ENCODE results near the gene BANP. TPM values are rescaled to one million over a fixed set of nuclear protein-coding genes. Genes with fewer than 3 reads are reported as not detected.
"Not testable (repeated sequence)": the region's sequence is repeated elsewhere in the genome, so short reads cannot be mapped to it uniquely, and the experiment has no call there.

The BANP gene
- total RNA-seq, 1 experiment from 2014 or later = 37.2 TPM

DNA sequence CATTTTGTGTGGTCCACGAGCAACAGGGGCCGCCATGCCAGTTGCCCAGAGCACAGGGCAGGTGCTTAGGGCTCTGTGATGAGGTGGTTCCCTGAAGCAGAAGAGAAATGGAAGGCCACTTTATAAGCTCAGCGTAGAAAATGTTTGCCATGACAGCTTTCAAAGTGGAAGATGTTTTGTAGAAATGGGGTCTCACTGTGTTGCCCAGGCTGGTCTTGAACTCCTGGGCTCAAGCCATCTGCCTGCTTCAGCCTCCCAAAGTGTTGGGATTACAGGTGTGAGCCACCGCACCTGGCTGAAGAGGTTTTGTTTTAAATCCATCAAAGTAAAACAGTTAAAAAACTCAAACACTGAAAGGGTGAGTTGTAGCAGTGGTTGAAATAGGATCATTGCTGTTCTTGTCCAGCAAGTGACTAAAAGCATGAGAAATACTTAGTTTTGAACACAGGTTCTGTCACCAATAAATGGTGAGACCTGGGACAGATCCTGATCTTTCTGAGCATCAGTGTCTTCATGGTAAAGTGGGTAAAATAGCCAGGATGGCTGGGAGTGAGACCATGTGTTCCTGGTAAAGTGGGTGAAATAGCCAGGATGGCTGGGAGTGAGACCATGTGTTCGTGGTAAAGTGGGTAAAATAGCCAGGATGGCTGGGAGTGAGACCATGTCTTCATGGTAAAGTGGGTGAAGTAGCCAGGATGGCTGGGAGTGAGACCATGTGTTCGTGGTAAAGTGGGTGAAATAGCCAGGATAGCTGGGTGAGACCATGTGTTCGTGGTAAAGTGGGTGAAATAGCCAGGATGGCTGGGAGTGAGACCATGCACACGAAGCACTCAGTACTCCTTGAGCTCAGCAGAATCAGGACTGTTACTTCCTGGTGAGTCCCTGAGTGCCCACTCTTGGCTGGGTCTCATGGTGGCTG lies 46.0 kb downstream of the BANP start:
- no peaks in the 10 kb centered on the region for H3K27me3 ChIP-seq (ENCODE audit: insufficient read depth, low read length)
- intact Hi-C loops (cut with micrococcal nuclease) = no loop called here
- no peak overlapping the region for H3K4me2 ChIP-seq (ENCODE audit: low read length)
- no peak for TF ChIP-seq RAD21 (IDR thresholded peaks at IDR 0.05; ENCODE audit: low read depth)
- no peak for TF ChIP-seq YY1 (IDR thresholded peaks at IDR 0.05; ENCODE audit: extremely low read depth, insufficient replicate concordance, low read depth, low read length)
- no peak for TF ChIP-seq CTCF (IDR thresholded peaks at IDR 0.05 in 2 of 3, conservative IDR thresholded peaks at IDR 0.05 in 1 of 3; ENCODE audit: borderline replicate concordance in 1 of 3, insufficient read depth in 1 of 3, low read depth in 2 of 3, low read length in 2 of 3)
- TF ChIP-seq ELF1 (IDR thresholded peaks at IDR 0.05; ENCODE audit: borderline replicate concordance, low read depth) = no peak
- no peak for TF ChIP-seq MAX (IDR thresholded peaks at IDR 0.05)
- no peak for TF ChIP-seq FOSL1 (IDR thresholded peaks at IDR 0.05; ENCODE audit: low read depth)
- TF ChIP-seq ZNF274 (IDR thresholded peaks at IDR 0.05; ENCODE audit: low read depth, low read length) = no peak
- TF ChIP-seq EZH2 (IDR thresholded peaks at IDR 0.05) = no peak
- no peak for TF ChIP-seq TCF7L2 (IDR thresholded peaks at IDR 0.05; ENCODE audit: borderline replicate concordance, extremely low read depth, insufficient read depth, insufficient read length)
- TF ChIP-seq EGR1 (IDR thresholded peaks at IDR 0.05; ENCODE audit: low read depth) = no peak
- no peak overlapping the region for H3K27ac ChIP-seq (ENCODE audit: low read depth, low read length)
- H3K9me3 ChIP-seq (ENCODE audit: control insufficient read depth in 1 of 2, insufficient read depth in 1 of 2, low read depth in 1 of 2, low read length in 2 of 2) = no peaks in the 10 kb centered on the region
- H2AFZ ChIP-seq (ENCODE audit: low read depth, low read length, poor library complexity, severe bottlenecking) = no peak overlapping the region
- H3K4me3 ChIP-seq (replicated peaks in 1 of 2; ENCODE audit: low read depth in 1 of 2, low read length in 2 of 2) = no peak overlapping the region
- no peaks in the 10 kb centered on the region for H3K9me2 ChIP-seq (ENCODE audit: insufficient read depth)
- H3K36me3 ChIP-seq (ENCODE audit: control insufficient read depth in 1 of 2, insufficient read depth in 2 of 2, low read length in 2 of 2) = no peaks in the 10 kb centered on the region
- H4K20me1 ChIP-seq (ENCODE audit: insufficient read depth) = no peaks in the 10 kb centered on the region
- ATAC-seq (no peak), DNase-seq (ENCODE audit: low read depth, low spot score) (no peak)
- ChIA-PET CTCF (no interaction called here), POLR2A (no interaction called here), RAD21 (ENCODE audit: low non-redundant PET in 1 of 2, low total read pairs in 2 of 2, uncharacterized antibody in 2 of 2, unreplicated experiment in 2 of 2) (no interaction called here)
- no peak overlapping the region for H3K9ac ChIP-seq (ENCODE audit: low read length)
- peaks cover 4% of the 10 kb centered on the region; the same call in 1 of the 2 replicates for H3K79me2 ChIP-seq (ENCODE audit: insufficient read depth, low read length)
- BruUV-seq (replicated peaks) = no TSS peak
- H3K4me1 ChIP-seq (ENCODE audit: control insufficient read depth in 1 of 2, insufficient read depth in 2 of 2, low read length in 2 of 2) = no peaks in the 10 kb centered on the region

GRCh38 chr16:87998184-87998793 lies 47.1 kb downstream of the BANP start:
- CTCF ChIA-PET; POLR2A ChIA-PET; H3K27me3 ChIP-seq (ENCODE audit: insufficient read depth, low read length); H3K4me1 ChIP-seq (ENCODE audit: control insufficient read depth in 1 of 2, insufficient read depth in 2 of 2, low read length in 2 of 2); intact Hi-C loops (cut with micrococcal nuclease); H3K9me2 ChIP-seq (ENCODE audit: insufficient read depth); RAD21 ChIA-PET (ENCODE audit: low non-redundant PET in 1 of 2, low total read pairs in 2 of 2, uncharacterized antibody in 2 of 2, unreplicated experiment in 2 of 2); H4K20me1 ChIP-seq (ENCODE audit: insufficient read depth); H3K4me2 ChIP-seq (ENCODE audit: low read length); H3K9ac ChIP-seq (ENCODE audit: low read length); ATAC-seq; H3K9me3 ChIP-seq (ENCODE audit: control insufficient read depth in 1 of 2, insufficient read depth in 1 of 2, low read depth in 1 of 2, low read length in 2 of 2); H3K27ac ChIP-seq (ENCODE audit: low read depth, low read length); H3K36me3 ChIP-seq (ENCODE audit: control insufficient read depth in 1 of 2, insufficient read depth in 2 of 2, low read length in 2 of 2); H2AFZ ChIP-seq (ENCODE audit: low read depth, low read length, poor library complexity, severe bottlenecking); H3K79me2 ChIP-seq (ENCODE audit: insufficient read depth, low read length); DNase-seq (ENCODE audit: low read depth, low spot score); H3K4me3 ChIP-seq (replicated peaks in 1 of 2; ENCODE audit: low read depth in 1 of 2, low read length in 2 of 2); BruUV-seq (replicated peaks): not testable (repeated sequence)

GRCh38 chr16:87998992-87999391 lies 47.8 kb downstream of the BANP start:
- H3K9ac ChIP-seq (ENCODE audit: low read length); POLR2A ChIA-PET; RAD21 ChIA-PET (ENCODE audit: low non-redundant PET in 1 of 2, low total read pairs in 2 of 2, uncharacterized antibody in 2 of 2, unreplicated experiment in 2 of 2); H3K36me3 ChIP-seq (ENCODE audit: control insufficient read depth in 1 of 2, insufficient read depth in 2 of 2, low read length in 2 of 2); H3K27ac ChIP-seq (ENCODE audit: low read depth, low read length); H3K4me1 ChIP-seq (ENCODE audit: control insufficient read depth in 1 of 2, insufficient read depth in 2 of 2, low read length in 2 of 2); ATAC-seq; intact Hi-C loops (cut with micrococcal nuclease); H3K4me3 ChIP-seq (replicated peaks in 1 of 2; ENCODE audit: low read depth in 1 of 2, low read length in 2 of 2); H3K9me2 ChIP-seq (ENCODE audit: insufficient read depth); H2AFZ ChIP-seq (ENCODE audit: low read depth, low read length, poor library complexity, severe bottlenecking); H3K9me3 ChIP-seq (ENCODE audit: control insufficient read depth in 1 of 2, insufficient read depth in 1 of 2, low read depth in 1 of 2, low read length in 2 of 2); H3K4me2 ChIP-seq (ENCODE audit: low read length); CTCF ChIA-PET; DNase-seq (ENCODE audit: low read depth, low spot score); H3K27me3 ChIP-seq (ENCODE audit: insufficient read depth, low read length); H3K79me2 ChIP-seq (ENCODE audit: insufficient read depth, low read length); H4K20me1 ChIP-seq (ENCODE audit: insufficient read depth); BruUV-seq (replicated peaks): not testable (repeated sequence)

Measured in HCT116 (cell line).